COR-L47 (cell line): ENCODE measurements around the gene MALAT1.

Experiments
- DNase-seq: peaks from one replicate; lab custom pipeline; 2025; lab: John Stamatoyannopoulos, UW

Gene MALAT1

DNA sequence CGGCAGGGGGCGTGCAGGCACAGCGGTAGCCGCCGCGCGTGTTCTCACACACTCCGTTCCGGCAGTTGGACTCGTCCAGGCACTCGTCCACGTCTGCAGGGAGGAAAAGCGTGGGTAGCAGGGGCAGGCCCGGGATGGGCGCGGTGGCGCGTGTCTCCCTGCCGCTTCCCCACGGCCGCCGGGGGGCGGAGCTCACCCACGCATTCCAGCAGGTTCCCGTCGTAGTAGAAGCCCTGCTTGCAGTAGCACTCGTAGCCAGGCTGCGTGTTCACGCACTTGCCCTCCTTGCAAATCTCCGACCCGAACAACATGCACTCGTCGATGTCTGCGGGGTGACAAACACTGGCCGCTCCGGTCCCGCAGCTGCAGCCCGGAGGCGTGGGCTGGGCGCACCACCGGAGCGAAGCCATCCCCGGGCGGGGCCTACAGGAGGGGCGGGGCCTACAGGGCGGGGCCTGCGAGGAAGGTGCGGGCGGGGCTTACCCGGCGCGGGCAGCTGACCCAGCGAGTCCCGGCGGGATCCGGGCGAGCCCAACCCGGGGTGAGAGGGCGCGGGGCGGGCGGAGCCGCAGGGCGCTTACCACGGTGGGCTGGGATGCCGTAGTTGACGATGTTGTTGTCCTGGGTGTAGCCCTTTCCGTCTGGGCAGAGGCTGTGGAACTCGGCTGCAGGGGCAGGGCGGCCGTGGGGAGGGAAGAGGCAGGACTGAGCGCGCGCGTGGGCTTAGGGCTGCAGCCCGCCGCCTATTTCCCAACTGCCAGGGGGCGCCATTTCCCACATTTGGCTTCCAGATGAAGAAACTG, 41.6 kb downstream of the MALAT1 start:
- peak; percentile 78 for DNase-seq

DNA sequence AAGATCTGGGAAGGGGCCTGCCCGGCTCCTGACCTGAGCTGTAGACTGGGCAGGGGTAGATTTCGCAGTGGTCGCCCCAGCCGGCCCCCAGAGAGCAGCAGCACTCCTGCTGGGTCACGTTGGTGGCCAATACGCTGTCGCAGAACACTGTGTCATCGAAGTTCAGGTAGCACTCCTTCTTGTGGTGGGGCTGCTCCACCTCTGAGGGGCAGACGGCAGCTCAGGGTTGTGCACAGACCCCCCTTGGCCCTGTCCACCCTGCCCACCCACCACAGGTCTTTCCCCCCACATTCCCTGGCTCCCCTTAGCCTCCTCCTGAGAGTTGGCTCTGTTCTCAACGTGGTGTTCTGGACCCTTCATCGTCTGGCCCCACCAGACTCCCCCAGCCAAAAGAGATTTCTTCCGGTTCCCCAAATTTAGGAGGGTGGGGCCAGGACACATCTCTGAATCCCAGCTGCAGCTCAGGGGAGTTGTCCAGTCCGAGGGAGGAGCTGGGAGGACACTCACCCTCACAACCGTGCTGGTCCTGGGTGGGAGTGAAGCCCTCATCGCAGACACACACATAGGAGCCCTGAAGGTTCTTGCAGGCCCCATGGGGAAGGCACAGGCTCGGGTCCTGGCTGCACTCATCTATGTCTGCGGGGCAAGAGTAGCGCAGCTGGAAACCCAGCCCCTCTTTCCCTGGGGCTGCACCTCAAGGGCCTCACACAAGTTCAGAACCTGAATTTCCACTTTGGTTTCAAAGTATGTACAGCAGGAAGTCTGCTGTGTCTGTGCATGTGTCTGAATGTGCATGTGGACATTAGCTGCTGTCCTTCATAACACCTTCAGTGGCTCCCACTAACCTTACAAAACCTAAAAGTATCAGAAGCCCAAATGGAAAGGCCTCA, 42.5 kb downstream of the MALAT1 start:
- DNase-seq, result no peak

DNA sequence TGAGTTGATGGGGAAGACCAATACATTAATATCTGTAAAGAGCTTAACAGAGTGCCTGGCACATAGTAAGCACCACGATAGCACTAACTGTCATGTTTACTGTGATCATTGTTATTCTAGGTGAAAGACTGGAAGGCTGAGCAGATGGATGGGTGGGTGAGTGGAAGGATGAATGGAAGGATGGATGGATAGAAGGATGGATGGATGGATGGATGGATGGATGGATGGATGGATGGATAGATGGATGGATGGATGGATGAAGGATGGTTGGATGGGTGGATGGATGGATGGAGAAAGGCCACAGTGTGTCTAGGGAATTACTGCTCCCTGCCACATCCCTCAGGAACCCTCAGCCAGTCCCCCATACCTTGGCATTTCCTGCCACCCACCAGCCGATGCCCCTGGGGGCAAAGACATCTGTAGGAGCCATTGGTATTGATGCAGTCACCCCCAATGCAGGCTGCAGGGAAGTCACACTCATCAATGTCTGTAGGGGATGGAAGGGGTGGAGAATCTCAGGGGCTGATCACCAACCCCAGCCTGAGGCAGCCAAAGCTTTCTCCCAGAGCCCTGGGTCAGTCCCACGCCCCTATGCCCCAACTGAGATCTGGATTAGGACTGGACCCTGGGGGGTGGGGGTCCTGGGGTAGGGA, 44.0 kb downstream of the MALAT1 start:
- DNase-seq, result no peak

DNA sequence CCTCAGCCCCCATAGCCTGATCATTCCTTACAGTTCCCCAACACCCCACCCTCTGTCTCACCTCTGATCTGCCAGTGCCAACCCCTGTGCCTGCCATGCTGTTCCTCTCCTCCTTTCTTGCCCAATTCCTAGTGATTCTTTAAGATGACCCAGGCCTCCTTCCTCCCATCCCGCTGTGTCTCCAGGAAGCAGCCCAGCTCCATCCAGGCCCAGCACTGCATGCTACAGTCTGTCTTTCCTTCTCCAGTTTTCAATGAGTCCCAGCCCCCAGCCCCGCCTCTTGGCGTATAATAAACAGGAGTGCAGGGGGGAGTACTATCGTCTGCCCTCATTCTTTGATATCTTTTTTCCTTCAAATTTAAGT, 47.0 kb downstream of the MALAT1 start:
- DNase-seq, result no peak

DNA sequence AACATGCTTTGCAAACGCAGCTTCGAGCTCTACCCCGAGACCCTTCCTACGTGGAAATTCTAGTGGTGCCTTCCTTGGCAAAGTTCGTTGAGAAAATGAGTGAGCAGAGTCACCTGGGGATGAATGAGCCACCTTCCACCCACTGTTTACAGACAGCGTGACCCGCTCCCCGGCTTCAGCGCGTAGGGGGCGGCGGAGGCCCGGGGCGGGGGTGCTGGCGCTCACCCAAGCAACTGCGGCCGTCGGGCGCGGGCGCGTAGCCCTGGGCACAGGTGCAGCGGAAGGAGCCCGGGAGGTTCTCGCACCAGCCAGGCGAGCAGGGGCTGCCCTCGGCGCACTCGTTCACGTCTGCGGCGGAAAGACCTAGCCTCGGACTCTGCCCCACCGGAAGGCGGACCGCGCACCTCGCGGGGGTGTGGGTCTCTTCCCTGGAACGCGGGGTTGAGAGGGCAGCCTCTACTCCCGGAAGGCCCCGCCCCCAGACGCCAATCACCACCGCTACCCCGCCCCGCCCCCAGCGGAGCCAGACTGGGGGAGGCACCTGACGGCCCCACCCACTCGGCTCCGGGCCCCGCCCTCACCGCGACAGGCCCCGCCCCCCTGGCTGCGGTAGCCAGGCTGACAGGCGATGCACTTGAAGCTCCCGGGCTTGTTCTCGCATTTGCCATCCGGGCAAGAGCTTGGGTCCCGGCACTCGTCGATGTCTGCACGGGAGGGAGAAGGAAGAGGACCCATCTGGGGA, 47.5 kb downstream of the MALAT1 start:
- DNase-seq, result peak; percentile 82

DNA sequence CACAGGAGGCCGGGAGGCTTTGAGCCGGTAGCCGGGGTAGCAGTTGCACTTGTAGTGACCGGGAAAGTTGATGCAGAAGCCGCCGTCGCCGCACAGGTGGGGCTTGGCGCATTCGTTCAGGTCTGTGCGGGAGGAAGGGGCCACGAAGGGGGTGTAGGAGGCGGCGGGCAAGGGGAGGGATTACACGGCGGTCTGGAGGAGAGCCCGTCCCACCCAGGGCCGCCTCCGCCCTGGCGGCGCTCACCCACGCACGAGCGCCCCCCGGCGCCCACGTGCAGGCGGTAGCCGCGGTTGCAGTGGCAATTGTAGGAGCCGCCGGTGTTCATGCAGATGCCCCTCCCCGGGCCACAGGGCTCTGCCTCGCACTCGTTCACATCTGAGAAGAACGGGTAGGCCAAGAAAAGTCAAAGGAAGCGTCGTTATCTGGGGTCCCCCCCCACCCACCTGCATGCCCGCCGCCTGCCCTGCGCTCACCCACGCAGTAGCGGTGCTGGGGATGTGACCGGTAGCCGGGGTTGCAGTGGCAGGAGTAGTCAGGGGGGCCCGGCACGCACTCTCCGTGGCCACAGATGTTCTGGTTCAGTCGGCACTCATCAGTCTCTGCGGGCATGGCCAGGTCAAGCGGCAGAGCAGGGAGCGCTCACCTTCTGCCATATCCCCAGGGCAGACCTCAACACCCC, 48.7 kb downstream of the MALAT1 start:
- DNase-seq, result no peak

DNA sequence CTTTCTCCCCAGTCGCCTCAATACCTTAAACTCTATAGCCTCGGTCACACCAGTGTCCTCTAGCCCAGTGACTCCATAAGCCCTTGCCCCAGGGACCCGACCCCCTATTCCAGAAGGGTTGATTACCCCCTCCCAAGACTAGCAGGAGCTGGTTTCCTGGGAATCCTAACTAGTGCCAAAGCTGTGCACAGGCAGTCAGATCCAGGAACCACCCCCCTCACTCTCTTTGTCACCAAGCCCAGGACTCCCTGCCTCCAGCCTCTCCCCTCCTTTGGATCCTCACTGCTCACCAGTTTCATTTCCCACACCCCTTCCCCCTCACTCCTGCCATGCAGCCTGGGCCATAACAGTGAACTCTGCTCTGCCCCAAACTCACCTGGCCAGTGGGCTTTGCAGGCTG, 49.5 kb downstream of the MALAT1 start:
- DNase-seq, result no peak

DNA sequence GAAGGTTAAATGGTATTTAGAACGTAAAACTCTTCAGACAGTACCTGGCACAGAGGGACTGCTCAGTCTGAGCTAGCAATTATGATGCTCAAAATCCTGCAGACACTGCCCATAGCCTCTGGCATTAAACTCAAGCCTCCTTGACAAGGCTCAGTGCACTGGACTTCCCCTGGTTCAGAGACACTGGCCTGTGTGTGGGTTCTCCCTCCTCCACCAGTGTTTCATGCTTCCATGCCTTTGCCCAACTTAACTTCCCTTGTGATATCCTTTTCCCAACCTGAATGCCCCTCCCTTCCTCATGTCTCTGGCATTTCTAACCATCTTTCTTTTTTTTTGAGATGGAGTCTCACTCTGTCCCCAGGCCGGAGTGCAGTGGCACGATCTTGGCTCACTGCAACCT, 50.3 kb downstream of the MALAT1 start:
- no peak for DNase-seq

DNA sequence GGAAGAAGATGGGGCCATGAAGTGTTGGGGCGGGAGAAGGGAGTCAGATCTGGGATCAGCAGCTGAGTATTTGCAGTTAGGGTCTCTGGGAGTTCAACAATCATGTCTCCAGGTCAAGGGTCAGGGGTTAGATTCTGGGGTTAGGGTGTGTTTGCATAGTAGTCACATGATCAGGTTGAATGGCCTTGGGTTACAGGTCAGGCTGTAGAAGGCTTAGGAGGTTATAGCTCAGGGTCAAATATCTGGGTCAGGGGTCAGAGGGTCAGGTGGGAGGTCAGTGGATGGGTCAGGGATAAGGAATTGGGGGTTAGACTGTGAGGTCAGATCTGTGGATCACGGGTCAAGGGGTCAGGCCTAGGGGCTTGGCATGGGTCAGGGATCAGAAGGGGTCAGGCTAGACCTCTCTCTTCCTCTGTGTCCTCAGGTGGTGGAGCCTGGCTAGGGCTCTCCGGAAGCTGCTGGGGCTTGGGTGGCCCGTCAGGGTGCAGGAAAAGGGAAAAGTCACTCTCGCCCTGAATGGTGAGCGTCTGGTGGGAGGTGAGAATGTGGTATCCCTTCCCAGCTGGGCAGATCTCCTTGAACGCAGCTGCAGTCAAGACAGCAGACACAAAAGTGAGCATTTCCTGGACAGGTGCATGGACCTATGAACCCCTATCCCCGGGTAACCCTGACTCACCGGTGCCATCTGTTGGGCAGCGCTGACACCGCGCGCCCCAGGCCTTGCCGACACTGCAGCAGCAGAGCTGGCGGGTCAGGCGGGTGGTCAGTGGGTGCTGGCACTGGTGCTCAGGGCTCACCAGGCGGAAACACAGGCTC, 52.9 kb downstream of the MALAT1 start:
- DNase-seq, result peak; percentile 53

DNA sequence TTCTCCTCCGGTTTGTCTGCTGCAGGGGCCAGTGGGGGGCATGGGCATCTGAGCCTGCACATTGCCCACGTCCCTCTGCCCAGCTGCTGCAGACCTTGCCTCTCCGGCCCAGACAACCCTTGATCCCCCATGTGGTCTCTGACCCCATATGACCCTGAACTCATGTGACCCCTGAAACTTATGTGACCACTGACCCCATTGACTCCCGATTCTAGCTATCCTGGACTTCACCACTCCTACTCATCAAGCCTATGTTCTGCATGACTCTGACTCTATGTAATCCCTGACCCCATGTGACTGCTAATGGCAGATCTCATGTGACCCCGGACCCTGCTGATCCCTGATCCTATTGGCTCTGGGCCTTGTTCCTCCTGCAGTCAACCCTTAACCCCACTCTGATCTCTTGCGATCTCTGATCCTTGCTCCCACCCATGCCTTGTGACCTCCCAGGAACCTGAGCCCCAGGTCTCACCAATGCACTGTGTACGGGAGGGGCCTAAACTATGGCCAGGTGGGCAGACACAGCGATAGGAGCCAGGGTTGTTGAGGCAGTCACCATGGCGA, 53.6 kb downstream of the MALAT1 start:
- DNase-seq, result no peak

DNA sequence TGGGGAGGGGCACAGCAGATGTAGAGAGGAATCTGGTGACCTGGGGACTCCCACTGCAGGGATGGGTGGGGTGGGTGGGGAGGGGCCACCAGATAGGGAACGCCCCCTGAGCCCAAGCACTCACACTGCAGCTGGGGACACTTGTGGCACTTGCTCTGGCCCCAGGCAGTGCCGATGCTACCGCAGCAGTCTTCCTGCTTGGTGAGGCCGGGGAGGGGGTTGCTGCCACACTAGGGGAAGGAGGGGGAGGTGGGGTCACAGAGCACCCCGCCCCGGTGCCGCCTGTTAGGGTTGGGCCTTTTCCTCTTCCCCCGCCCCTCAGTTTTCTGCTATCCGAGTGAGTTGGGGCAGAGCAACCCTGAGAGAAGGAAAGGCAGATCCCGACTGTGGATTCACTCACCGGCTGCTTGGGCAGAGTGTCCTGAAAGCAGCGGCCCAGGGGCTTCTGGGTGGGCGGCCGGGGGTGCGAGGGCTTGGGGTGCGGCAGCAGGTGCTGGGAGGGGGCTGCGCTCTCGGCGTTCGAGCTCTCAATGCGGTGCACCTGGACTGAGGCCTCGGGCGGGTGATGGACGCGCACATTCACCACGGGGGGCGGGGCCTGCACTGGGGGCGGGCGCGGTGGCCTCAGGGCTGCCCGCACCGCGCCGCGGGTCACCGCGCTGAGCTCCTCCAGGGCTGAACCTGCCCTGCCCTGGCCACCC, 54.6 kb downstream of the MALAT1 start:
- no peak for DNase-seq

DNA sequence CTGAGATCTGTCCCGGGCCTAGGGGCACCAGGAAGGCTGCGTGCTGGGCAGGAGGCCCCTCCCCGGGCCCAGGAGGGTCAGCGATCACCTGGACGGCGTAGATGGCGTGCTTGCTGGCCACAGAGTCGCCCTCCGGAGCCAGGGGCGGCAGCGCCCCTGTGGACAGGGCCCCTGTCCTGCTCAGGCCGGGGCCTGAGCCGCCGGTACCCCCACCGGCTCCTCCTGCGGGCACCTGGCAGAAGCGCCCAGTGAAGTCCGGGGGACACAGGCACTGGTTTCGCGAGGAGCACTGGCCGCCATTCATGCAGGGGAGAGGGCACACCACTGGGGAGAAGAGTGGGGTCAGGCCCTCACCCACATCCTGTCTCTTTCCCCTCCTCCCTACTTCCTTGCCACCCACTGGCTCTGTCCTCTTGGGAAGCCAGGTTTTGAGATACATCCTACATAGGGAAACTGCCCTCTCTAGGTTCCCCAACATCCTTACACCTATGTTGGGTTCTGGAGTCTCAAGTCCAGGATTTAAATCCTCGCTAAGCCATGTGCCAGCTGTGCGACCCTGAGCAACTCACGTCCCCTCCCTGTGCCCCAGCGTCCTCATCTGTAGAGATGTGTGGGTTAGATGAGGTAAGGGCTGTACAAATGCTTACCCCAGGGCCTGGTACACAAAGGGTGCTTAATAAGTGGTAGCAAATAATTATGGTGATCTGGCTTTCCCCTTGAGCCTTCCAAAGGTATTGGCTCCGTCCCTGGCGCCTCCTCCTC, 55.4 kb downstream of the MALAT1 start:
- DNase-seq, result no peak

DNA sequence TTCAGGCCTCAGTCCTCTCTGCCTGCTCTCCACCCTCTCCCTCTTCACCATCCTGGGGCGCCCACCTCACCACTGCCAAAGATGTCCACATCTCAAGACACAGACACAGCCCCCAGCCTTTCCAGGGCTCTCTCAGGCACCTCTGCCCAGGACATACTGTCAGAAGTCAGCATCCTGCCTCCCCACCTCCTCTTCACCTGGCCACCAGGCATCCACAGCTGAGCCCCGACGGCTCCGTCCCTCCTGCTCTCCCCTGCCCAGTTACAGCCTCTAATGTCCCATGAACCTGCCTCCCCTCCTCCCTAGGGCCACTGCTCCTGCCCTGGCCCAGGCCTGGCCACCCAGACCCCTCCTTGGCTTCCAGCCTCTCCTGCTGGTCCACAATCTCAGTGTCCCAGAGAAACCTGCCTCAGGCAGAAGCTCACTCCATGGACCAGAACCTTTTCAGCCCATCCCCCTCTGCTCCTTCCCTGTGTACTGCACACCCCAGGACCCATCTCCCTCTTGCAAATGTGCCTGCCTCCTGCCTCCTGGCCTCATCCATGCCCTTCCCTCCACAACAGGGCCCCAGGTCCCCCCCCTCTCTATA, 56.1 kb downstream of the MALAT1 start:
- no peak for DNase-seq

DNA sequence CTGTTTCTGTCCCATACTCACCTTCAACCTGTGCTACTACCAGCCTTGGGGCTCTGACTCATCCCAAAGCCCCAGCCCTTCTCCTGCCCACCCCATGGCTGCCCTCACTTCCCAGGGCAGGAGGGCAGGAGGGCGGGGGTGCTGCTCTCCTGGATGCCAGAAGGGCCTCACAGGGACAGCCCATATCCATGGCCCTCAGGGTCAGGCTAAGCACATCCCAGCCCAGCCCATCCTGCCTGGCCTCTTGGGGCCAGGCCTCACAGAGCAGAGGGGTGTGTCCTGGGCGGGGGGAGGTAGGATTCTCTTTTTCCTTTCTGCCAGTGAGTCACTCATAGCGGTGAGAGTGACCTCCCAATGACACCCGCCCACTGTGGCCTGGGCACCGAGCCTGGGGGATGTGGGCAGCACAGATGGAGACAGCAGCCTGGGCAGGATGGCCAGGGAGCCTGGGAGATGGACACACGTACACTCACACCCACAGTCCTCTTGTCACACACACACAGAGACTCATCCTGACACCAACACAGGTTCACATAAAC, 56.9 kb downstream of the MALAT1 start:
- no peak for DNase-seq
